ENCODE results near the gene VSTM2L.

Gene VSTM2L

DNA sequence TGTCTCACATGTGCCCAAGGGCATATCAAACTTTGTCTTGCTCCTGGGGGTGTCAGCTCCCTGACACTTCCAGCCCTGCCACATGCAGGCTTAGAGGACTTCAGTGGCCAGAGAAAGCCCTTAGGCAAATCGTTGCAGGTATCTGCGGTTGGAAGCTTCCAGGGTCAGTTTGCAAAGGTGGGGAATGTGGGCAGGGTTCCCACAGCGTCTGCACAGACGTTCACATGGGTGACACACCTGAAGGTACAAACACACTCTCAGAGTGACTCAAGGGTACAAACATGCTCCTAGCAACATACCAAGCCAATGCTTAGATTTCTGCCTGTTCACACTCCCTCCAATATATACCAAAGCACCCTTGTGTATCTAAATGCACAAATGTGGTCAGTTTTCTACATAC, 30.0 kb downstream of the VSTM2L start:
- TF ChIP-seq, protein P1, sequence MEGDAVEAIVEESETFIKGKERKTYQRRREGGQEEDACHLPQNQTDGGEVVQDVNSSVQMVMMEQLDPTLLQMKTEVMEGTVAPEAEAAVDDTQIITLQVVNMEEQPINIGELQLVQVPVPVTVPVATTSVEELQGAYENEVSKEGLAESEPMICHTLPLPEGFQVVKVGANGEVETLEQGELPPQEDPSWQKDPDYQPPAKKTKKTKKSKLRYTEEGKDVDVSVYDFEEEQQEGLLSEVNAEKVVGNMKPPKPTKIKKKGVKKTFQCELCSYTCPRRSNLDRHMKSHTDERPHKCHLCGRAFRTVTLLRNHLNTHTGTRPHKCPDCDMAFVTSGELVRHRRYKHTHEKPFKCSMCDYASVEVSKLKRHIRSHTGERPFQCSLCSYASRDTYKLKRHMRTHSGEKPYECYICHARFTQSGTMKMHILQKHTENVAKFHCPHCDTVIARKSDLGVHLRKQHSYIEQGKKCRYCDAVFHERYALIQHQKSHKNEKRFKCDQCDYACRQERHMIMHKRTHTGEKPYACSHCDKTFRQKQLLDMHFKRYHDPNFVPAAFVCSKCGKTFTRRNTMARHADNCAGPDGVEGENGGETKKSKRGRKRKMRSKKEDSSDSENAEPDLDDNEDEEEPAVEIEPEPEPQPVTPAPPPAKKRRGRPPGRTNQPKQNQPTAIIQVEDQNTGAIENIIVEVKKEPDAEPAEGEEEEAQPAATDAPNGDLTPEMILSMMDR (IDR thresholded peaks at IDR 0.05; ENCODE audit: low read depth, low read length), result no peak
- H3K4me3 ChIP-seq (replicated peaks in 1 of 2; ENCODE audit: low read depth in 2 of 2, low read length in 2 of 2), result no peak overlapping the region
- DNase-seq (ENCODE audit: low read depth in 2 of 2), result no peak

DNA sequence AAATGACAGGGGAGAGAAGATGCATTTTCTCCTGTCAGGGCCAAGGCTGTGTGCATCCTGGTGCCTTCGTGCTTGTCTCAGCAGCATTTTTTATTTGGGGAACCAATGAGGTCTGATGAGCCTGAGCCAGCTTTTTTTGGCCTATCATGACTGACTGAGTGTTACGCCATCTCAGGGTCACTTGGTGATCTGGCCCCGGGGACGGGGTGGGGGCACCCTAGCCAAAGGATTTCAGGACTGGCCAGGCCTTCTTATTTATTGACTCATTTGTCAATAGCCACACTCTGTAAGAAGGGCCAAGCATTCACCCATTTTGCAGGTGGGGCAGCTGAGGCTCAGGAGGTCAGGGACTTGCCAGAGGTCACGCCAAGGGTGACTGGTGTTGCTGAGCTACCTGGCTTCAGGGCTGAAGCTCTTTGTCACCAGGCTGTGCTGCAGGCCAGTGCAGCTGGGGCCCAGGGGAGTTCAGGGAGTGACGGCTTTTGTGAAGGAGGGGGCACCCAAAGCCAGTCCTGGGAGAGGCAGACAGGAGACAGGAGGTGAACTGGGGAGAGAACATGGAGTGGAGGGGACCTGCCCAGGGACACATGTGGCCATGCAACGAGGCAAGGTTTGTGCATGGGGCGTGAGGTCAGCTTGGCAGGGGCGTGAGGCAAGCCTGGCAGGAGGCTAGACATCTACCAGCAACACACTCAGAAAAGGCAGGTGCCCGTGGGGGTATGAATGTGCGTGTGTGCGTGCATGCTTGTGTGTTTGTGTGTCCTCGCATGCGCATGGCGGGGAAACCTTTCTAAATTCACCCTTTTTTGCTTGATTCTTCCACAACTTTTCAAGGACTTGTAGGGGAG, 31.1 kb downstream of the VSTM2L start:
- no peak overlapping the region for H3K4me3 ChIP-seq (replicated peaks in 1 of 2; ENCODE audit: low read depth in 2 of 2, low read length in 2 of 2)
- TF ChIP-seq, protein P1 (IDR thresholded peaks at IDR 0.05; ENCODE audit: low read depth, low read length), result no peak
- DNase-seq (ENCODE audit: low read depth in 2 of 2), result no peak

DNA sequence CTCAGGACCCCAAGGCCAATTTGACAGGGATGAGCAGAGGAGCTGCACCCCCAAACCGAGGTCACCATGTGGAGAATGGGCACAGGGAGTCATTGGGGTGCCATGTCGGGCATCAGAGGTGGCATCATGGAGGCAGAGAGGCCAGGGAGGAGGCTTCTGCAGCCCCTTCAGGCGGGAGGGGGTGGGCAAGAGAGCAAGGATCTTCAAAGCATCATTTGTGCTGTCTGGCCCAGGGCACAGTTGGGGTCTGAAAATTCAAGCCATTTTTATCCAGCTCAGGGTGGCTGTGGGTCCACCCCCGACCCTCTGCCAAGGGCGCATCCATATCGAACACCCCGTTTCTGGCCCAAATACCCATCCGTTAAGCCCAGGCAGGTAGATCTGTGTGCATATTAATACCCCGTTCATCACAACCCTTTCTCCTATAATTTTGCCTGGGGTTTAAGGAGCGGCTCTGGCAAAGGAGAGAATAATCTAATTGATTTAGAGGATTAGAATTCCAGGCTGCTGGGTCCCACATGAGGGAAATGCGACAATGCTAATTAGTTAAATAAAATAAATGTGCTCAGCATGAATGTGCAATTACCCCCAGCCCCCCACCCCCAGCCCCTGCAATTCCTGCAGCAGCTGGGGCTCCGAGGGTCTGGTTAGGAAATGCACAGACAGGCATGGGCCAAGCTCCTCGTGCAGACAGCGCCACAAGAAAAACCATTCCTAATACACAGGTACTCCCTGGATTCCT, 31.9 kb downstream of the VSTM2L start:
- TF ChIP-seq, protein P1 (IDR thresholded peaks at IDR 0.05; ENCODE audit: low read depth, low read length), result no peak
- DNase-seq (ENCODE audit: low read depth in 2 of 2), result no peak
- no peak overlapping the region for H3K4me3 ChIP-seq (replicated peaks in 1 of 2; ENCODE audit: low read depth in 2 of 2, low read length in 2 of 2)

DNA sequence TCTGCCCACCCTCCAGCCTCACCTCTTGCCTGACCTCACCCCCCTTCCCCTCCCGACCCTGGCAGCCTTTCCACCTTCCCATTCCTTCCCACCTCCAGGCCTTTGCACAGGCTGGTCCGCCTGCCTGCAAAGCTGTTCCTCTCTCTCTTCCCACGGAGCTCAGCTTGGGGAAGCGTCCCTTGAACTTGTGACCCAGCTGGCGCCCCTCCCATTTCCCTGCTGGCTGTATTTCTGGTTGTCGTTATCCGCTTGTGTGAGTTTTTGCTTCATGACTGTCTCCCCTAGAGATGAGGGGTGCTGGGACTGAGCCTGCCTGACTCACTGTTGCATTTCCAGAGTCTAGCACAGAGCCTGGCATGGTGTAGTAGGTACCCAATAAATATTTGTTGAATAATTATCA, 32.5 kb downstream of the VSTM2L start:
- peak; percentile 23 to 43 for DNase-seq (ENCODE audit: low read depth in 2 of 2)
- H3K4me3 ChIP-seq (replicated peaks in 1 of 2; ENCODE audit: low read depth in 2 of 2, low read length in 2 of 2), result no peak overlapping the region
- TF ChIP-seq, protein P1 (IDR thresholded peaks at IDR 0.05; ENCODE audit: low read depth, low read length), result no peak

DNA sequence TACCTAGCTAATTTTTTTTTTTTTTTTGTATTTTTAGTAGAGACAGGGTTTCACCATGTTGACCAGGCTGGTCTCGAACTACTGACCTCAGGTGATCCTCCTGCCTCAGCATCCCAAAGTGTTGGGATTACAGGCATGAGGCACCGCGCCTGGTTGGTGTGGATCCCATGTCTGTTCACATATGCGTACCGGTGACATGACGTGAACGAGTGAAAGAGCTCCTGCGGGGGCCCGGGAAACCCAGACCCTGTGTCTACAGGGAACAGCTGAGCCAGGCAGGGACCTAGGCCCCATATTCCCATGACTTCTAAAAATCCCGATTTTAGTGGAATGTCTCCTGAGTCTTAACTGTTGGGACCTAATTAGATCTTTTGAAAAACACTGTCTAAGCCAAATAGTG, 33.1 kb downstream of the VSTM2L start:
- TF ChIP-seq, protein P1 (IDR thresholded peaks at IDR 0.05; ENCODE audit: low read depth, low read length), result no peak
- no peak for DNase-seq (ENCODE audit: low read depth in 2 of 2)
- H3K4me3 ChIP-seq (replicated peaks in 1 of 2; ENCODE audit: low read depth in 2 of 2, low read length in 2 of 2), result no peak overlapping the region

DNA sequence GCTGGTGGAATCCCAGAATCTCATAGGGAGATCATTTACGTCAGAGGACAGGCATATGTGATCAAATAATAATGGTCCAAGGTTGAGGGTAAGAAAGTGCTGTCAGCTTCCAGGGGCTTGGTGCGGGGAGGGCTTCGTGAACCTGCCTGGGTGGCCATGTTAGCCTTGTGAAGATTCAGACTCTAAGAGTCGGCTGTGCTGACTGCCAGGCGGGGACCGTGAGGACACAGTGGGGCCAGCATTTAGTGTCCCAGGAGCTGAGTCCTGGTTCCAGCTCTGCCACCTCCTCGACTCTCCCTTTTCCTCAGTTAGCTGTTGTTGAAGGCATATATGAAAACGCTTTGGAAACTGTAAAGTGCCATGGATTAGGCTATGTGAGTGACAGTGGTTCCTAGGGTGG, 33.5 kb downstream of the VSTM2L start:
- no peak overlapping the region for H3K4me3 ChIP-seq (replicated peaks in 1 of 2; ENCODE audit: low read depth in 2 of 2, low read length in 2 of 2)
- TF ChIP-seq, protein P1 (IDR thresholded peaks at IDR 0.05; ENCODE audit: low read depth, low read length), result no peak
- DNase-seq (ENCODE audit: low read depth in 2 of 2), result no peak

Data from cardiac fibroblast (primary cell).